ENCODE measurements around the gene ITGA6.
"Not testable (repeated sequence)": the region's sequence is repeated elsewhere in the genome, so short reads cannot be mapped to it uniquely, and the experiment has no call there.

ITGA6 gene

DNA sequence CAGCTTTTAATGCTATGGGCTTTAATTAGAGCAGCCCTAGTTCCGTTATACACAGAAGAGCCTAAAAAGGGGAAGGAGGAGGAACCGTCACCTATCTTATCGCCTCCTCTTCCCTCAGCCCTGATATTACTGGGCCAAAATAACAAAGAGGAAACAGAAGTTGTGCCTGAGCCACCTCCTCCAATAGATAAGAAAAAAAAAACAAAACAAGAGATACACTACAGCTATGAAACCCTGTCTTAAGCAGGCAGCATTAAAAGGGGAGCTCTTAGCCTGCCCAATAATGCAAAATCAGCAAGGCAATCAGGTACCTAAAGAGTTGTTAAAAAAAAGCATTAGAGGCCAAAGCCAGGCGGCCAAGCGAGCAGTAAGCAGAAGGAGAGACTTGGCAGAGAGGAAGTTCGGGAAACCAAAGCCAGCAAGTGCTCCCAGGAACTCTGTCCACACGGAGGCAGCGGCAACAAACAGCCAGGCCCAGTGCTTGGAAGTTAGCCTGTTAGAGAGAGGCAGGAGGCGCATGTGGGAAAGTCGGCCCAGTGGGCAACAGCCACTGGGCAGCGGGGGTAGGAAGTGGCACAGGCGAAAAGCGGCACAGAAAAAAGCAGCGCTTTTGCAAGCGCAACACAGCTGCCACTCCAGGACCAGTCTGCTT lies 86.7 kb downstream of the ITGA6 start:
- FAIRE-seq = no peak
- TF ChIP-seq, protein P1, sequence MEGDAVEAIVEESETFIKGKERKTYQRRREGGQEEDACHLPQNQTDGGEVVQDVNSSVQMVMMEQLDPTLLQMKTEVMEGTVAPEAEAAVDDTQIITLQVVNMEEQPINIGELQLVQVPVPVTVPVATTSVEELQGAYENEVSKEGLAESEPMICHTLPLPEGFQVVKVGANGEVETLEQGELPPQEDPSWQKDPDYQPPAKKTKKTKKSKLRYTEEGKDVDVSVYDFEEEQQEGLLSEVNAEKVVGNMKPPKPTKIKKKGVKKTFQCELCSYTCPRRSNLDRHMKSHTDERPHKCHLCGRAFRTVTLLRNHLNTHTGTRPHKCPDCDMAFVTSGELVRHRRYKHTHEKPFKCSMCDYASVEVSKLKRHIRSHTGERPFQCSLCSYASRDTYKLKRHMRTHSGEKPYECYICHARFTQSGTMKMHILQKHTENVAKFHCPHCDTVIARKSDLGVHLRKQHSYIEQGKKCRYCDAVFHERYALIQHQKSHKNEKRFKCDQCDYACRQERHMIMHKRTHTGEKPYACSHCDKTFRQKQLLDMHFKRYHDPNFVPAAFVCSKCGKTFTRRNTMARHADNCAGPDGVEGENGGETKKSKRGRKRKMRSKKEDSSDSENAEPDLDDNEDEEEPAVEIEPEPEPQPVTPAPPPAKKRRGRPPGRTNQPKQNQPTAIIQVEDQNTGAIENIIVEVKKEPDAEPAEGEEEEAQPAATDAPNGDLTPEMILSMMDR (IDR thresholded peaks at IDR 0.05; ENCODE audit: insufficient read depth, missing control alignments) = no peak
- no peak for DNase-seq (ENCODE audit: insufficient read length, low spot score)

DNA sequence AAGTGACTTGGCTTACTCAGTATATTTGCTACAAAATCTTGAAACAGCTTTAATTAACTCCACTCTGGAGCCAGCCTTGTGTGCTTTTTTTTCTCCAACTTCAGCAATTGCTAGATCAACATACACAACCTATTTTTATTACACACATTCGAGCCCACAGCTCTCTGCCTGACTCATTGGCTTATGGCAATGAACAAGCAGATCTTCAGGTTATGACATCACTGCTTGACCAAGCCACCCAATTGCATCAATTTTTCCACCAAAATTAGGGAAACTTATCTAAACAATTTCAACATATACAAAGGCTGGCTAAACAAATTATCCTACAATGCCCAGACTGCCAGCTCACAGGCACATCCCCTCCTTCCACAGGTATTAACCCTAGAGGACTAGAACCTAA lies 88.9 kb downstream of the ITGA6 start:
- no peak for FAIRE-seq
- no peak for DNase-seq (ENCODE audit: insufficient read length, low spot score)
- TF ChIP-seq, protein P1 (IDR thresholded peaks at IDR 0.05; ENCODE audit: insufficient read depth, missing control alignments) = no peak

DNA sequence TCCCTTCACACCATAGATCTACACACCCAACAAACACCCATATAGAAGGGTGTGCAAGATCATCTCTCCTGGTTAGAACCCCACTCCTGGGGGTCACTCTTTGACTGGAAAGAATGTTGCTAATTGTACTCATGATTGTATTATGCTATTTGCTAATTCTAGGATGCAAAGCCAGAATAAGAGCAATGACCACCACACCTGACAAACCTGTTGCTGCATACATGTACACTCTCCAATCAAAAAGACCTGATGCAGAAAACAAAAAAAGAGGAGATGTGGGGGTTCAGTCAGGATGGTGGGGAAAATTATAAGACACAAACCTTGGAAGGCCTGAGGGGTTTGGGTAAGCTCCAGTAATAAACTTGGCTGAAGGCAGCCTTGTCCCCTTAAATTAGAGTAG lies 91.6 kb downstream of the ITGA6 start:
- TF ChIP-seq, protein P1 (IDR thresholded peaks at IDR 0.05; ENCODE audit: insufficient read depth, missing control alignments) = no peak
- DNase-seq (ENCODE audit: insufficient read length, low spot score) = no peak
- FAIRE-seq = no peak

DNA sequence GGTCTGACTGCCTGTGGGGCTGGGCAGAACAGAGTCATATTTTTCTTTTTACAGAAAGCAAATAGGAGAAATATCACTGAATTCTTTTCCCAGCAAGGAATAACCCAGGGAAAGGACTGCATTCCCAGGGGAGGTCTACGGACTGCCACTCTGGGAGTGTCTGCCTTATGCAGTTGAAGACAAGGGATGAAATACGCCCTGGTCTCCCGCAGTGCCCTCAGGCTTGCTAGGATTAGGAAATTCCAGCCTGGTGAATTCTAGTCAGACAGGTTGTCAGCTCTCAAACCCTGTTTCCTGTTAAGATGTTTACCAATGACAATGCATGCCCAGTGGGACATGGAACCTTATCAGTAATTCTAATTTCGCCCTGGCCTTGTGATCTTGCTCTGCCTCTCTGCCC lies 98.2 kb downstream of the ITGA6 start:
- FAIRE-seq = no peak
- DNase-seq (ENCODE audit: insufficient read length, low spot score) = no peak

DNA sequence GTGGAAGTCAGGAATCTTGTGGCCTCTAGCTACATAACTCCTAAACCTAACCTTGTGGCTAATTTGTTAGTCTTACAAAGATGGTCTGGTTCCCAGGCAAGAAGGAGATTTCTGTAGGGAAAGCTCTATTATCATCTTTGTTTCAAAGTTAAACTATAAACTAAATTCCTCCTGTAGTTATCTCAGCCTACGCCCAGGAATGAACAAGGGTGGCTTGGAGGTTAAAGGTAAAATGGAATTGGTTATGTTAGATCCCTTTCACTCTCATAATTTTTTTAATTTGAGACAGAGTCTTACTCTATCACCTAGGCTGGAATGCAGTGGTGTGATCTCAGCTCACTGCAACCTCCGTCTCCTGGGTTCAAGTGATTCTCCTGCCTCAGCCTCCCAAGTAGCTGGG lies 103.9 kb downstream of the ITGA6 start:
- TF ChIP-seq, protein P1 (IDR thresholded peaks at IDR 0.05; ENCODE audit: insufficient read depth, missing control alignments) = no peak
- FAIRE-seq = no peak
- DNase-seq (ENCODE audit: insufficient read length, low spot score) = no peak

More for the DNA sequence above, 98.2 kb downstream of the ITGA6 start:
- TF ChIP-seq, protein P1 (IDR thresholded peaks at IDR 0.05; ENCODE audit: insufficient read depth, missing control alignments) = no peak

DNA sequence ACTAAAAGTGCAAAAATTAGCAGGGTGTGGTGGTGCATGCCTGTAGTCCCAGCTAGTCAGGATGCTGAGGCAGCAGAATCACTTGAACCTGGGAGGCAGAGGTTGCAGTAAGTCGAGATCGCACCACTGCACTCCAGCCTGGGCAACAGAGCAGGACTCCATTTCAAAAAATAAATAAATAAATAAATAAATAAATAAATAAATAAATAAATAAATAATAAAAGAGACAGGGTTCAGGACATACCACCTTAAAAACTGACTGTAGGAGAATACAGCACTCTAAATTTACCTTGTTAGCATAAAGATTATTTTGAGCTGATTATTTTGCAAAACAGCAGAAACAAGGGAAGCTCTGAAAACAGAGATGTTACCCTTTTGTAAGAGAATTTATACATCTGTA lies 105.1 kb downstream of the ITGA6 start:
- DNase-seq (ENCODE audit: insufficient read length, low spot score); FAIRE-seq: not testable (repeated sequence)

DNA sequence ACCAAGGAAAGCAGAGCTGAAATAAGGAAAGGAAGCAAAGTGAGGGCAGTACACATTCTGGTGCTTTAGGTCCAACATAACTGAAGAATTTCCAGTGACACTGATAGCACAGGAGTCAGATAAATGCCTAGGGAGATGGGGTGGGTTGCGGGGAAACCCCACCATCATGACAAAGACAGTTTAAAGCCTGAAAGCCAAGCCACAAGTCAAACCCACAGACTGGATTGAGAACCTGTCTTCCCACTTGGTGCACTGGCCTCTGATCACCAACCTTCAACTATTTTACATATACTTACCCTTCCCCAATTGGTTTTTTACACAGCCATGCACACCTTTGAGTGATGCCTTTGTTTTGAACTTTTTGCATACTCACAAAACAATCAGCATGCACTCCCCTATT lies 106.3 kb downstream of the ITGA6 start:
- TF ChIP-seq, protein P1 (IDR thresholded peaks at IDR 0.05; ENCODE audit: insufficient read depth, missing control alignments) = no peak
- DNase-seq (ENCODE audit: insufficient read length, low spot score) = no peak
- no peak for FAIRE-seq

DNA sequence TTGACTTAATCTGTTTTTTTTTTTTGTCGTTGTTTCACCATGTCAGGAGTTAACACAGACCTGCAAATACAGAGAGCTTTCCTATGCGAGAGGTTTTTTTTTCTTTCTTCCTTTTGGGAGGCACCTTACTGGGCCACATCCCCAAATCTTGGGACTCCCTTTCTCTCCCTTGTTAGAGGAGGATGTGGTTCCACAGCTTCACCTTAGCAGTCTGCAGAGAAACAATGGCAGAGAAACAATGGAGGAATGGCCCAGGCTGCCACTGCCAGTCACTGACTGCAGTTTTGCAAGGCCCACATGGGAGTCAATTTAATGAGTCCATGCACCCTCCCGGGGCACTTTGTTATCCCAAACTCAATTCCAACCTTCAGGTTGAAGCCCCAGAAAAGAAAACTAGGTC lies 107.7 kb downstream of the ITGA6 start:
- TF ChIP-seq, protein P1 (IDR thresholded peaks at IDR 0.05; ENCODE audit: insufficient read depth, missing control alignments) = no peak
- DNase-seq (ENCODE audit: insufficient read length, low spot score) (no peak), FAIRE-seq (no peak)

DNA sequence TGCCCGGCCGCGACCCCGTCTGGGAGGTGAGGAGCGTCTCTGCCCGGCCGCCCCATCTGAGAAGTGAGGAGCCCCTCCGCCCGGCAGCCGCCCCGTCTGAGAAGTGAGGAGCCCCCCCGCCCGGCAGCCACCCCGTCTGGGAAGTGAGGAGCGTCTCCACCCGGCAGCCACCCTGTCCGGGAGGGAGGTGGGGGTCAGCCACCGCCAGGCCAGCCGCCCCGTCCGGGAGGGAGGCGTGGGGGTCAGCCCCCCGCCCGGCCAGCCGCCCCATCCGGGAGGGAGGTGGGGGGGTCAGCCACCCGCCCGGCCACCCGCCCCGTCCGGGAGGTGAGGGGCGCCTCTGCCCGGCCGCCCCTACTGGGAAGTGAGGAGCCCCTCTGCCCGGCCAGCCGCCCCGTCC lies 110.5 kb downstream of the ITGA6 start:
- not testable (repeated sequence) for FAIRE-seq; DNase-seq (ENCODE audit: insufficient read length, low spot score)
